Ascending aorta (tissue), 2 donors: ENCODE measurements around the gene SF1. TPM values are rescaled to one million over a fixed set of nuclear protein-coding genes. Genes with fewer than 3 reads are reported as not detected.

Source experiments
- DNase-seq, 2 donors: peaks; one replicate each; pipeline ENCODE4 v3.0.0-alpha.2; 2019; ENCODE audit warnings: low spot score in 2 of 2
- H3K27ac ChIP-seq, 2 donors: fragments of 200-600 bp; sonication (generic); one replicate each; pipeline ENCODE4 v1.5.1; 2016 to 2017; ENCODE audit warnings: mild to moderate bottlenecking in 1 of 2
- H3K27me3 ChIP-seq: fragments of 200-600 bp; sonication (generic); one replicate; pipeline ENCODE4 v1.5.1; 2017
- H3K36me3 ChIP-seq, 2 donors: fragments of 200-600 bp; sonication (generic); one replicate each; pipeline ENCODE4 v1.5.1; 2016
- H3K4me1 ChIP-seq, 2 donors: fragments of 200-600 bp; sonication (generic); one replicate each; pipeline ENCODE4 v1.5.1; 2016 to 2017; ENCODE audit warnings: mild to moderate bottlenecking in 1 of 2
- H3K4me3 ChIP-seq, 2 donors: fragments of 200-600 bp; sonication (generic); one replicate each; pipeline ENCODE4 v1.5.1; 2016 to 2017; ENCODE audit warnings: mild to moderate bottlenecking in 1 of 2
- H3K9me3 ChIP-seq, 2 donors: fragments of 200-600 bp; sonication (generic); one replicate each; pipeline ENCODE4 v1.5.1; 2016
- CTCF ChIP-seq, 3 experiments: fragments of 200-600 bp in 2 of 3; fragments of 450-650 bp in 1 of 3; sonication (generic) in 2 of 3; IDR thresholded peaks; one replicate each; pipeline ENCODE4 v1.5.1; 2016 to 2019; ENCODE audit warnings: antibody characterized with exemption in 3 of 3, mild to moderate bottlenecking in 1 of 3, moderate library complexity in 1 of 3
- intact Hi-C: fragments of 100-400 bp; cut with DNase I; formaldehyde crosslinking; loops from one replicate; pipeline ENCODE4 v1.15.1; 2023
- total RNA-seq: library from RNA; depleted of rRNA; stranded (reverse); fragments of >200 nt; gene quantifications from one replicate; pipeline ENCODE4 v1.1.0, GENCODE V29; 2016

The SF1 gene
- total RNA-seq, 1 donor from 2014 or later: 332 TPM

GRCh38 chr11:64726867-64727530 is 51.3 kb downstream of the SF1 start:
- Histone ChIP-seq H3K9me3 (no peaks in the 10 kb centered on the region), H3K4me1 (peaks cover 0 to 7% of the 10 kb centered on the region in 2 donors), H3K4me3 (no peak overlapping the region), H3K27me3 (no peaks in the 10 kb centered on the region), H3K36me3 (peaks cover 13 to 26% of the 10 kb centered on the region in 2 donors), H3K27ac (no peak overlapping the region)
- no peak for DNase-seq
- intact Hi-C loops: no loop called here
- TF ChIP-seq CTCF (IDR thresholded peaks at IDR 0.05): no peak

GRCh38 chr11:64726211-64726641 is 52.1 kb downstream of the SF1 start:
- DNase-seq: no peak
- no peaks in the 10 kb centered on the region for H3K9me3 ChIP-seq
- H3K36me3 ChIP-seq: peaks cover 12 to 19% of the 10 kb centered on the region in 2 donors
- H3K27me3 ChIP-seq: no peaks in the 10 kb centered on the region
- no peak for TF ChIP-seq CTCF (IDR thresholded peaks at IDR 0.05)
- no peak overlapping the region for H3K27ac ChIP-seq
- no peak overlapping the region for H3K4me3 ChIP-seq
- H3K4me1 ChIP-seq: peaks cover 0 to 7% of the 10 kb centered on the region in 2 donors
- intact Hi-C loops: no loop called here

- Histone ChIP-seq H3K36me3 (peaks cover 8 to 9% of the 10 kb centered on the region in 2 donors), H3K4me1 (peaks cover 0 to 7% of the 10 kb centered on the region in 2 donors), H3K27ac (no peak overlapping the region), H3K27me3 (no peaks in the 10 kb centered on the region), H3K4me3 (no peak overlapping the region), H3K9me3 (no peaks in the 10 kb centered on the region)
- intact Hi-C loops: no loop called here
- no peak for TF ChIP-seq CTCF (IDR thresholded peaks at IDR 0.05)
- DNase-seq: no peak
These were observed 53.3 kb downstream of the SF1 start for GRCh38 chr11:64724863-64725532.

- no peak overlapping the region for H3K4me3 ChIP-seq
- H3K27ac ChIP-seq: no peak overlapping the region
- intact Hi-C loops: loop anchor here (1.0 kb wide), 3 partner anchors 36 to 171 kb away; no protein-coding TSS in a partner anchor
- H3K36me3 ChIP-seq: peaks cover 5 to 8% of the 10 kb centered on the region in 2 donors
- H3K4me1 ChIP-seq: peaks cover 0 to 7% of the 10 kb centered on the region in 2 donors
- no peak for DNase-seq
- H3K27me3 ChIP-seq: no peaks in the 10 kb centered on the region
- no peak for TF ChIP-seq CTCF (IDR thresholded peaks at IDR 0.05)
- no peaks in the 10 kb centered on the region for H3K9me3 ChIP-seq
These were observed 54.2 kb downstream of the SF1 start for GRCh38 chr11:64723907-64724862.

GRCh38 chr11:64723117-64723906 is 55.0 kb downstream of the SF1 start, which contains the start of gene NRXN2:
Gene NRXN2, minus strand, starts transcription at chr11:64723197. Its CDS starts 9,498 bp downstream, at chr11:64713699.
- peaks cover 0 to 7% of the 10 kb centered on the region in 2 donors for H3K4me1 ChIP-seq
- DNase-seq: peak in 1 of 2 donors; percentile 85
- peak within 1 kb of the TSS; percentile 36 to 61 for H3K27ac ChIP-seq
- intact Hi-C loops: loop anchor here (1.0 kb wide), 3 partner anchors 35 to 170 kb away; no protein-coding TSS in a partner anchor
- H3K9me3 ChIP-seq: no peaks in the 10 kb centered on the region
- peak; percentile 94 to 100 (median 96) for TF ChIP-seq CTCF (IDR thresholded peaks at IDR 0.05)
- H3K4me3 ChIP-seq: peak within 1 kb of the TSS; percentile 70 to 82
- peaks cover 0 to 8% of the 10 kb centered on the region in 2 donors for H3K36me3 ChIP-seq
- no peaks in the 10 kb centered on the region for H3K27me3 ChIP-seq
